Mesenteric fat pad (tissue), 1 donor: ENCODE data around the gene PDCD1. TPM values are rescaled to one million over a fixed set of nuclear protein-coding genes. Genes with fewer than 3 reads are reported as not detected.
A peak's percentile ranks its signal among the peaks of the same experiment; 100 is the strongest.
"Not testable (repeated sequence)": the region's sequence is repeated elsewhere in the genome, so short reads cannot be mapped to it uniquely, and the experiment has no call there.

Experiments used
- DNase-seq: peaks from one replicate; pipeline ENCODE4 v3.0.0-alpha.2; 2020; ENCODE audit warnings: low spot score
- total RNA-seq: library from RNA; stranded (reverse); fragmentation: NEBNext Ultra II Directional; extraction: Animal tissue kit (Norgen Biotek cat#: 25700); gene quantifications from one replicate; pipeline ENCODE4 v1.2.1, GENCODE V29; 2021
- donor health status: DM: yes; HTN: yes; CAD: no.

The PDCD1 gene
- total RNA-seq, 1 donor from 2014 or later = 0.42 TPM

GRCh38 chr2:241802421-241803318 lies 56.0 kb downstream of the PDCD1 start:
- no peak for DNase-seq

- DNase-seq = peak; percentile 90
Observed at GRCh38 chr2:241801611-241802420, 56.9 kb downstream of the PDCD1 start.

- DNase-seq = not testable (repeated sequence)
Observed at GRCh38 chr2:241800198-241800903, 58.3 kb downstream of the PDCD1 start.

Other genes starting within 250 kb of the PDCD1 start
- 48.7 TPM for gene THAP4, start 221.7 kb downstream of the PDCD1 start, total RNA-seq
- 50.4 TPM for gene ATG4B, start 221.2 kb downstream of the PDCD1 start, total RNA-seq
- 22.1 TPM for gene DTYMK, start 172.1 kb downstream of the PDCD1 start, total RNA-seq
- gene ING5, start 156.9 kb downstream of the PDCD1 start, total RNA-seq = 29.1 TPM
- 27.0 TPM for gene D2HGDH, start 124.3 kb downstream of the PDCD1 start, total RNA-seq
- gene GAL3ST2, start 82.1 kb downstream of the PDCD1 start, total RNA-seq = not detected
- gene NEU4, start 49.7 kb downstream of the PDCD1 start, total RNA-seq = 1.1 TPM
- gene RTP5, start 10.8 kb upstream of the PDCD1 start, total RNA-seq = not detected